Stimulated activated memory B cell treated with anti-CD40 and anti-IgM and Interleukin-4, amounts not matched to agents 10 μg/mL and 1 μg/mL and 100 μg/mL, for 72 hours (primary cell): Measurements from ENCODE around the gene MCUB.
"Not testable (repeated sequence)": the region's sequence is repeated elsewhere in the genome, so short reads cannot be mapped to it uniquely, and the experiment has no call there.

Experiments used
- ATAC-seq: fragments of 150-1000 bp; cut with Tn5 transposase; 2 replicates; pipeline ENCODE4 v1.10.0; 2021
- H3K27ac Mint-ChIP-seq: one replicate; pipeline ENCODE4 v1.8.0; 2022; ENCODE audit warnings: mild to moderate bottlenecking, mixed read lengths
- H3K27me3 Mint-ChIP-seq: one replicate; pipeline ENCODE4 v1.8.0; 2022; ENCODE audit warnings: mixed read lengths
- H3K36me3 Mint-ChIP-seq: one replicate; pipeline ENCODE4 v1.8.0; 2022; ENCODE audit warnings: mixed read lengths
- H3K4me1 Mint-ChIP-seq: one replicate; pipeline ENCODE4 v1.8.0; 2022; ENCODE audit warnings: mixed read lengths
- H3K4me3 Mint-ChIP-seq: one replicate; pipeline ENCODE4 v1.8.0; 2022; ENCODE audit warnings: mild to moderate bottlenecking, moderate library complexity, mixed read lengths
- H3K9me3 Mint-ChIP-seq: one replicate; pipeline ENCODE4 v1.8.0; 2022; ENCODE audit warnings: mixed read lengths

Gene MCUB

GRCh38 chr4:109559983-109560686 is at the start of gene MCUB:
MCUB (plus strand) TSS chr4:109560246; CDS start chr4:109560338, 92 bp downstream.
- peaks cover 15% of the 10 kb centered on the region for H3K4me1 Mint-ChIP-seq
- H3K36me3 Mint-ChIP-seq = no peaks in the 10 kb centered on the region
- H3K27ac Mint-ChIP-seq = peak within 1 kb of the TSS; percentile 90
- no peaks in the 10 kb centered on the region for H3K27me3 Mint-ChIP-seq
- H3K4me3 Mint-ChIP-seq = peak within 1 kb of the TSS; percentile 89
- ATAC-seq = peak; percentile 97
- no peaks in the 10 kb centered on the region for H3K9me3 Mint-ChIP-seq

- Mint-ChIP-seq H3K27me3 (no peaks in the 10 kb centered on the region), H3K36me3 (peaks cover 54% of the 10 kb centered on the region), H3K4me1 (no peaks in the 10 kb centered on the region), H3K9me3 (no peaks in the 10 kb centered on the region), H3K4me3 (no peak overlapping the region), H3K27ac (no peak overlapping the region)
- ATAC-seq = no peak
These were observed 49.4 kb upstream of the MCUB start for GRCh38 chr4:109510687-109511086.

- Mint-ChIP-seq H3K36me3 (peaks cover 54% of the 10 kb centered on the region), H3K9me3 (no peaks in the 10 kb centered on the region), H3K27ac (no peak overlapping the region), H3K27me3 (no peaks in the 10 kb centered on the region), H3K4me3 (no peak overlapping the region), H3K4me1 (no peaks in the 10 kb centered on the region)
- ATAC-seq = no peak
These were observed 48.6 kb upstream of the MCUB start for GRCh38 chr4:109511414-109511813.

GRCh38 chr4:109513368-109513767 is 46.7 kb upstream of the MCUB start:
- not testable (repeated sequence) for H3K27ac Mint-ChIP-seq, H3K9me3 Mint-ChIP-seq, ATAC-seq, H3K4me3 Mint-ChIP-seq, H3K4me1 Mint-ChIP-seq, H3K27me3 Mint-ChIP-seq
- peaks cover 57% of the 10 kb centered on the region for H3K36me3 Mint-ChIP-seq

- ATAC-seq = no peak
- Mint-ChIP-seq H3K27me3 (no peaks in the 10 kb centered on the region), H3K36me3 (peaks cover 40% of the 10 kb centered on the region), H3K27ac (no peak overlapping the region), H3K4me1 (no peaks in the 10 kb centered on the region), H3K9me3 (no peaks in the 10 kb centered on the region), H3K4me3 (no peak overlapping the region)
These were observed 27.9 kb upstream of the MCUB start for GRCh38 chr4:109532182-109532581.

GRCh38 chr4:109545401-109545800 is 14.6 kb upstream of the MCUB start:
- Mint-ChIP-seq H3K4me1 (peaks cover 16% of the 10 kb centered on the region), H3K27me3 (no peaks in the 10 kb centered on the region), H3K27ac (no peak overlapping the region), H3K4me3 (no peak overlapping the region), H3K36me3 (peaks cover 47% of the 10 kb centered on the region), H3K9me3 (no peaks in the 10 kb centered on the region)
- no peak for ATAC-seq

GRCh38 chr4:109547394-109547793 is 12.7 kb upstream of the MCUB start:
- peaks cover 38% of the 10 kb centered on the region for H3K36me3 Mint-ChIP-seq
- peaks cover 16% of the 10 kb centered on the region for H3K4me1 Mint-ChIP-seq
- ATAC-seq = no peak
- H3K27ac Mint-ChIP-seq = no peak overlapping the region
- no peak overlapping the region for H3K4me3 Mint-ChIP-seq
- H3K27me3 Mint-ChIP-seq = no peaks in the 10 kb centered on the region
- no peaks in the 10 kb centered on the region for H3K9me3 Mint-ChIP-seq

- no peaks in the 10 kb centered on the region for H3K9me3 Mint-ChIP-seq
- H3K27ac Mint-ChIP-seq = peak overlapping the region; percentile 43
- H3K27me3 Mint-ChIP-seq = no peaks in the 10 kb centered on the region
- peaks cover 34% of the 10 kb centered on the region for H3K36me3 Mint-ChIP-seq
- H3K4me3 Mint-ChIP-seq = no peak overlapping the region
- no peak for ATAC-seq
- H3K4me1 Mint-ChIP-seq = peaks cover 16% of the 10 kb centered on the region
These were observed 11.4 kb upstream of the MCUB start for GRCh38 chr4:109548655-109549054.

- ATAC-seq = no peak
- no peak overlapping the region for H3K4me3 Mint-ChIP-seq
- H3K9me3 Mint-ChIP-seq = no peaks in the 10 kb centered on the region
- H3K27me3 Mint-ChIP-seq = no peaks in the 10 kb centered on the region
- H3K4me1 Mint-ChIP-seq = peaks cover 16% of the 10 kb centered on the region
- no peak overlapping the region for H3K27ac Mint-ChIP-seq
- peaks cover 23% of the 10 kb centered on the region for H3K36me3 Mint-ChIP-seq
These were observed 7.8 kb upstream of the MCUB start for GRCh38 chr4:109552237-109552636.

GRCh38 chr4:109553130-109553529 is 6.9 kb upstream of the MCUB start:
- Mint-ChIP-seq H3K36me3 (peaks cover 17% of the 10 kb centered on the region), H3K27ac (no peak overlapping the region), H3K9me3 (no peaks in the 10 kb centered on the region), H3K27me3 (no peaks in the 10 kb centered on the region), H3K4me1 (peaks cover 8% of the 10 kb centered on the region), H3K4me3 (no peak overlapping the region)
- ATAC-seq = no peak

- ATAC-seq = no peak
- Mint-ChIP-seq H3K4me1 (no peaks in the 10 kb centered on the region), H3K4me3 (no peak overlapping the region), H3K27me3 (no peaks in the 10 kb centered on the region), H3K36me3 (peaks cover 10% of the 10 kb centered on the region), H3K27ac (peak overlapping the region; percentile 53), H3K9me3 (no peaks in the 10 kb centered on the region)
These were observed 5.1 kb upstream of the MCUB start for GRCh38 chr4:109554971-109555370.

- H3K4me3 Mint-ChIP-seq = no peak overlapping the region
- H3K9me3 Mint-ChIP-seq = no peaks in the 10 kb centered on the region
- no peaks in the 10 kb centered on the region for H3K27me3 Mint-ChIP-seq
- H3K36me3 Mint-ChIP-seq = peaks cover 10% of the 10 kb centered on the region
- no peak overlapping the region for H3K27ac Mint-ChIP-seq
- peaks cover 5% of the 10 kb centered on the region for H3K4me1 Mint-ChIP-seq
- no peak for ATAC-seq
These were observed 2.6 kb upstream of the MCUB start for GRCh38 chr4:109557433-109557832.

- ATAC-seq, H3K4me3 Mint-ChIP-seq, H3K36me3 Mint-ChIP-seq, H3K9me3 Mint-ChIP-seq, H3K27me3 Mint-ChIP-seq, H3K4me1 Mint-ChIP-seq: not testable (repeated sequence)
- H3K27ac Mint-ChIP-seq = peak overlapping the region; percentile 90
These were observed 2.0 kb upstream of the MCUB start for GRCh38 chr4:109558095-109558494.

GRCh38 chr4:109559625-109559982 is 442 bp upstream of the MCUB start:
- H3K27me3 Mint-ChIP-seq = no peaks in the 10 kb centered on the region
- peak overlapping the region; percentile 90 for H3K27ac Mint-ChIP-seq
- H3K4me1 Mint-ChIP-seq = peaks cover 12% of the 10 kb centered on the region
- H3K9me3 Mint-ChIP-seq = no peaks in the 10 kb centered on the region
- H3K36me3 Mint-ChIP-seq = no peaks in the 10 kb centered on the region
- ATAC-seq = peak; percentile 56
- peak overlapping the region; percentile 89 for H3K4me3 Mint-ChIP-seq

GRCh38 chr4:109560687-109561461 is 828 bp downstream of the MCUB start:
- Mint-ChIP-seq H3K4me1 (peaks cover 15% of the 10 kb centered on the region), H3K27ac (peak overlapping the region; percentile 90), H3K27me3 (no peaks in the 10 kb centered on the region), H3K9me3 (no peaks in the 10 kb centered on the region), H3K36me3 (no peaks in the 10 kb centered on the region), H3K4me3 (peak overlapping the region; percentile 89)
- ATAC-seq = peak; percentile 80
